Activated CD4-positive, alpha-beta T cell treated with anti-CD3 and anti-CD28 coated beads, Interleukin-2, amount 50 U/mL, for 16 hours (primary cell): ENCODE measurements around the gene MCF2L.
"Not testable (repeated sequence)": the region's sequence is repeated elsewhere in the genome, so short reads cannot be mapped to it uniquely, and the experiment has no call there.

Experiments used
- DNase-seq: peaks from one replicate; pipeline ENCODE4 v3.0.0-alpha.2; 2020

MCF2L gene

GRCh38 chr13:113053801-113054604 is 85.0 kb downstream of the MCF2L start:
- no peak for DNase-seq

- no peak for DNase-seq
Measured at GRCh38 chr13:113057084-113057483, 88.1 kb downstream of the MCF2L start.

GRCh38 chr13:113057559-113057958 is 88.5 kb downstream of the MCF2L start:
- not testable (repeated sequence) for DNase-seq

- no peak for DNase-seq
Measured at GRCh38 chr13:113058129-113058987, 89.3 kb downstream of the MCF2L start.

- no peak for DNase-seq
Measured at GRCh38 chr13:113058988-113059850, 90.2 kb downstream of the MCF2L start.

GRCh38 chr13:113059891-113060290 is 90.9 kb downstream of the MCF2L start:
- DNase-seq = no peak

GRCh38 chr13:113060557-113061270 is 91.7 kb downstream of the MCF2L start:
- DNase-seq = no peak

GRCh38 chr13:113061271-113061625 is 92.2 kb downstream of the MCF2L start:
- DNase-seq = no peak

- no peak for DNase-seq
Measured at GRCh38 chr13:113061796-113062425, 92.9 kb downstream of the MCF2L start.

- no peak for DNase-seq
Measured at GRCh38 chr13:113062691-113063090, 93.7 kb downstream of the MCF2L start.

- DNase-seq = no peak
Measured at GRCh38 chr13:113063091-113063491, 94.1 kb downstream of the MCF2L start.

- DNase-seq = no peak
Measured at GRCh38 chr13:113064000-113064533, 95.1 kb downstream of the MCF2L start.

GRCh38 chr13:113064534-113065405 is 95.8 kb downstream of the MCF2L start:
- no peak for DNase-seq

GRCh38 chr13:113065406-113066141 is 96.6 kb downstream of the MCF2L start:
- no peak for DNase-seq

- no peak for DNase-seq
Measured at GRCh38 chr13:113066142-113066455, 97.1 kb downstream of the MCF2L start.

GRCh38 chr13:113066746-113067145 is 97.7 kb downstream of the MCF2L start:
- no peak for DNase-seq

- DNase-seq = no peak
Measured at GRCh38 chr13:113069861-113070805, 101.1 kb downstream of the MCF2L start.

GRCh38 chr13:113070855-113071254 is 101.8 kb downstream of the MCF2L start:
- no peak for DNase-seq

- DNase-seq = no peak
Measured at GRCh38 chr13:113072376-113072775, 103.4 kb downstream of the MCF2L start.
